ENCODE measurements around the gene CLEC7A. TPM values are rescaled to one million over a fixed set of nuclear protein-coding genes. Genes with fewer than 3 reads are reported as not detected.

The CLEC7A gene
- polyA plus RNA-seq, 3 donors = 235 to 809 (median 304) TPM

DNA sequence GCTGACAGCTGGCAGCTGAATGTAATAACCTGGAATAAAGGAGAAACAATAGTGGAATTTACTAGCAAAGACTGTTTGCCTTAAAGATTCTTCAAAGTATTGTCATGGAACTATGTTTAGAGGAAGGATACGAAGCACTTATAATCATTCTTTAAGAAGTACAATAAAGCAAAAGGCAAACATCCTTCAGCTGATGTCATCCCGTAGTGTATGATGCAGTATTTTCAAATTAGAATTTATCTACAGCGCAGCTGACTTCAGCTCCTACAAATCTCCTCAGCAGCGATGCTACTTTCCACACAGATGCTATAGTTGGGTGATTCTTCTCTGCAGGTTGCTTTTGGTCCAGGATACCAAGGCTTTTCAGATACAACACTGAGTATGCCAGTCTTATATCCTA is 62.7 kb downstream of the CLEC7A start:
- peak overlapping the region in 1 of 2 donors; percentile 95 for H3K27ac ChIP-seq (ENCODE audit: low read depth in 1 of 2, low read length in 2 of 2)
- Mint-ChIP-seq H3K4me1 (peaks cover 52% of the 10 kb centered on the region), H3K9me3 (peaks cover 0 to 6% (median 0%) of the 10 kb centered on the region in 7 donors), H3K4me3 (no peak overlapping the region), H3K36me3 (peaks cover 13 to 16% of the 10 kb centered on the region in 2 donors), H3K27me3 (ENCODE audit: low read depth in 3 of 3) (no peaks in the 10 kb centered on the region), H3K27ac (peak overlapping the region; percentile 31 to 97 (median 79))
- no peak for DNase-seq
- intact Hi-C loops (cut with micrococcal nuclease) = loop anchor here (5.0 to 10.0 kb wide), 2 partner anchors 40 to 68 kb away; partner anchors contain the start of gene CLEC7A (in 1 of the 2)
- TF ChIP-seq, protein P1, sequence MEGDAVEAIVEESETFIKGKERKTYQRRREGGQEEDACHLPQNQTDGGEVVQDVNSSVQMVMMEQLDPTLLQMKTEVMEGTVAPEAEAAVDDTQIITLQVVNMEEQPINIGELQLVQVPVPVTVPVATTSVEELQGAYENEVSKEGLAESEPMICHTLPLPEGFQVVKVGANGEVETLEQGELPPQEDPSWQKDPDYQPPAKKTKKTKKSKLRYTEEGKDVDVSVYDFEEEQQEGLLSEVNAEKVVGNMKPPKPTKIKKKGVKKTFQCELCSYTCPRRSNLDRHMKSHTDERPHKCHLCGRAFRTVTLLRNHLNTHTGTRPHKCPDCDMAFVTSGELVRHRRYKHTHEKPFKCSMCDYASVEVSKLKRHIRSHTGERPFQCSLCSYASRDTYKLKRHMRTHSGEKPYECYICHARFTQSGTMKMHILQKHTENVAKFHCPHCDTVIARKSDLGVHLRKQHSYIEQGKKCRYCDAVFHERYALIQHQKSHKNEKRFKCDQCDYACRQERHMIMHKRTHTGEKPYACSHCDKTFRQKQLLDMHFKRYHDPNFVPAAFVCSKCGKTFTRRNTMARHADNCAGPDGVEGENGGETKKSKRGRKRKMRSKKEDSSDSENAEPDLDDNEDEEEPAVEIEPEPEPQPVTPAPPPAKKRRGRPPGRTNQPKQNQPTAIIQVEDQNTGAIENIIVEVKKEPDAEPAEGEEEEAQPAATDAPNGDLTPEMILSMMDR (IDR thresholded peaks at IDR 0.05) = no peak
- no peaks in the 10 kb centered on the region for H4K20me1 ChIP-seq (ENCODE audit: insufficient read depth, low read length)
- no peaks in the 10 kb centered on the region for H3K79me2 ChIP-seq (ENCODE audit: insufficient read depth, low read length)
- no peaks in the 10 kb centered on the region for H3K27me3 ChIP-seq (ENCODE audit: control insufficient read depth in 2 of 2, insufficient read depth in 2 of 2, low read length in 2 of 2)
- H2AFZ ChIP-seq (ENCODE audit: insufficient read depth, low read depth, low read length, poor library complexity, severe bottlenecking) = peak overlapping the region; percentile 41
- H3K9me3 ChIP-seq (replicated peaks in 1 of 2; ENCODE audit: control insufficient read depth in 1 of 2, insufficient read depth in 1 of 2, low read length in 2 of 2) = no peaks in the 10 kb centered on the region
- WGBS (ENCODE audit: insufficient coverage) = no CpG with 5 or more reads among the region's 4 CpGs
- peaks cover 43 to 48% of the 10 kb centered on the region in 2 donors for H3K4me1 ChIP-seq (ENCODE audit: control insufficient read depth in 1 of 2, insufficient read depth in 2 of 2, low read length in 2 of 2)
- no peak overlapping the region for H3K9ac ChIP-seq (ENCODE audit: insufficient read depth, low read length, poor library complexity, severe bottlenecking)
- peak overlapping the region; percentile 2 for H3K4me2 ChIP-seq (replicated peaks; ENCODE audit: extremely low read depth, low read length, poor library complexity, severe bottlenecking)
- peak overlapping the region in 1 of 3 experiments; percentile 55 for H3K4me3 ChIP-seq (replicated peaks in 1 of 3; ENCODE audit: low read depth in 2 of 3, low read length in 3 of 3)
- no peaks in the 10 kb centered on the region for H3K36me3 ChIP-seq (replicated peaks in 1 of 2; ENCODE audit: control insufficient read depth in 1 of 2, insufficient read depth in 2 of 2, low read length in 2 of 2)

Other genes starting within 250 kb of the CLEC7A start
- gene KLRF2, start 248.7 kb downstream of the CLEC7A start, polyA plus RNA-seq = not detected
- not detected for gene CLEC2A, start 197.8 kb downstream of the CLEC7A start, polyA plus RNA-seq
- gene CLEC12A, start 158.8 kb downstream of the CLEC7A start, polyA plus RNA-seq = 100 to 1,000 TPM; 356 to 441 (median 412) TPM
- 1 to 10 TPM in 2 of 3 donors, not detected in 1; 3.5 to 3.9 TPM for gene CLEC1B, start 131.1 kb downstream of the CLEC7A start, polyA plus RNA-seq
- gene CLEC12B, start 119.6 kb downstream of the CLEC7A start, polyA plus RNA-seq = 10 to 100 TPM in 1 of 3 donors, under 1 TPM in 1, not detected in 1; 0.14 to 76.6 TPM
- gene CLEC9A, start 99.5 kb downstream of the CLEC7A start, polyA plus RNA-seq = under 1 TPM in 2 of 3 donors, not detected in 1; 0.07 to 0.59 TPM
- 1 to 10 TPM in 2 of 3 donors, under 1 TPM in 1; 0.90 to 7.9 (median 1.1) TPM for gene CLEC1A, start 31.2 kb downstream of the CLEC7A start, polyA plus RNA-seq
- gene OLR1, start 41.9 kb upstream of the CLEC7A start, polyA plus RNA-seq = 10 to 100 TPM in 1 of 3 donors, under 1 TPM in 2; 0.88 to 12.9 (median 0.99) TPM
- 1 to 10 TPM in 1 of 3 donors, under 1 TPM in 2; 0.54 to 2.4 (median 0.58) TPM for gene TMEM52B, start 48.8 kb upstream of the CLEC7A start, polyA plus RNA-seq
- 100 to 1,000 TPM in 1 of 3 donors, 10 to 100 TPM in 2; 13.1 to 291 (median 15.5) TPM for gene GABARAPL1, start 82.7 kb upstream of the CLEC7A start, polyA plus RNA-seq
- under 1 TPM; 0.08 to 0.79 (median 0.51) TPM for gene KLRD1, start 177.7 kb upstream of the CLEC7A start, polyA plus RNA-seq